Stimulated activated CD4-positive, alpha-beta T cell treated with anti-CD3 and anti-CD28 coated beads, TNF-alpha, amount 100 ng/mL, for 24 hours (primary cell): ENCODE data around the gene FBXW4.

ENCODE experiments used
- DNase-seq, 3 experiments: peaks; one replicate each; pipeline ENCODE4 v3.0.0-alpha.2; 2020; ENCODE audit warnings: low read depth in 3 of 3

Gene FBXW4

GRCh38 chr10:101696632-101697031 is 1.7 kb upstream of the FBXW4 start:
- no peak for DNase-seq

- no peak for DNase-seq
Measured at GRCh38 chr10:101695404-101695890, 477 bp upstream of the FBXW4 start.

DNA sequence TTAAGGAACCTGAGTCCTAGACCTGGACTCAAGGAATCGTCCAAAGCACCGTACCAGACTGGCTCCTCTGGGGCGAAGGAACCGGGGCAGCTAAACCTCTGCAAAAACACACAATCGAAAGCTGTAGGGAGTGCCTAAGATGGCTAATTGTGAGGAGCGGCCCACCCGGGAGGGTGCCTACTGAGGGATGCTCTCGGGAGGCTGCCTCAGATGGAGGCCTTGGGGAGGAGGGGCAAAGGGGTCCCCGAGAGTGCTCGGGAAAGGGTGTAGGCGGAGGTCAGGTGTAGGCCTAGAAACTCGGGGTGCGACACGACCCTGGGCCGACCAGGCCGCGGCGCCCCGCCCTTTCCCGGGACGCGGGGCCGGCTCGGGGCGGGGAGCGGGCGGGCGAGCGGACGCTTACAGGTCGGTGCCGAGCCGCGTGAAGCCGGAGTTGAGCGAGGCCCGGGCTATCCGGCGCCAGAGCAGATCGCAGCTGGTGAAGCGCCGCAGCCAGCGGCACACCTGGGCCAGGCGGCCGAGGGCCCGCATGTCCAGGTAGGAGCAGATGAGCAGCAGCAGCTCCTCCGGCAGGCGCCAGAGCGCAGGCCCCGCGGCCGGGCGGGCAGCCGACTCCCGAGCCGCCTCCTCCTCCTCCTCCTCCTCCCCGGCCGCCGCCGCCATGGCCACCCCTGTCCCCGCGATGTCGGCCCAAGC is 844 bp downstream of the FBXW4 start:
- DNase-seq: peak; percentile 38 to 68 (median 40)

DNA sequence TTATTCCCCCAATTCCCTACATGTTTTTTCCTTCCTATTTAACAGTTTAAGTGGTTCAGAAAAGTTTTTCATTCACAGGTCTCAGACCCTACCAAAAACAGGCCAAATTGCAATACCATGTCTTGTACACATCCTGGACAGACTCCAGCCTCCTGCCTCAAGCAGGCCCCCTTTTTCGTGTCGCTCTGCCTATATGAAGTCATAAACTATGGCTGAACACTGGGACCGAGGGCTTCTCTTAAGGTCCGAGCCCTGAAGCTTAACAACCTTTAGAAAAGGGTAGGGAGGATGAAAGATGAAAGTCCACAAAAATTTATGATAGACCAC is 1.4 kb downstream of the FBXW4 start:
- no peak for DNase-seq

DNA sequence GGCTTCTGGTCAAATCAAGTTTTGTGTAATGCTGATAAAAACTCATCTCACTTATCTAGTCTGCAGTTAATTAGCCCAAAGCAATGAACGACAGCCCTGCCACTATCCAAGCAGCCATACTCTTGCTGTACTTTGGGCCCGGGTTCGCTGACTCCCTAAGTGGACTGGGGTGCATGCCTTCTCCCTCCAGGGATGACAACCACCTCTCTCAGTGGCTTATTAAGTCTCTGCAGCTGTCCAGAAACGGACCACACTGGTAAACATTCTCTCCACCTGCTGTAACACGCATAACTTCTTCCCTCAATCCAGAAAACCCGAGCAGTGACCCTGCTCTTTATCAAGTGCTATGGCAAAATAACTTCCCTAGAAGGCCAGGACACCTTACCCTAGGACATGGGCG is 3.9 kb downstream of the FBXW4 start:
- no peak for DNase-seq

- no peak for DNase-seq
Measured at GRCh38 chr10:101690461-101690860, 4.5 kb downstream of the FBXW4 start.

DNA sequence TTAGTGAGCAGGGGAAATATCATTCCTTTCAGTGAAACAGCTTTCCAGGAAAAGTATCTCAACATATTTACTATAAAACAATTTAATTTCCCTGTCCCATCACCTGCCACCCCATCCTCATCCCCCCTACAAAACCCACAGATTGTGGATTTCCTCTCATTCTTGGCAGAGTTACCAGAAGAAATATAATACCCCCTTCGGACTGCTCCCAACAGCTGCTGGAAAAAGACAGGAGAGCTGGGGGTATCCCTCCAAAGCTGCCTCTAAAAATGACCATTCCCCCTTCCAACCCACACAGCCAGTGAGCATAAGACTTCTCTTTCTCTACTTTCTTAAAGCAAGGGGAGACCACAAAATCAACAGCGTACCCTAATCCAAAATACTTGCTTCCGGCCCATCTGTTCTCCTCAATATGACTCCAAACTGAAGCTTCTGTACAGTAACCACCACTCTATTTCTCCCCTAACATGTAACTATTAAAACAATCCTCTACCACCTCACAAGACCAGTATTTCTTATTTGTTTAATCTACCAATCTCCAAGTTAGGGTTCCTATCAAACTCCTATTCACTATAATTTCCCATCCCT is 7.8 kb downstream of the FBXW4 start:
- DNase-seq: no peak

DNA sequence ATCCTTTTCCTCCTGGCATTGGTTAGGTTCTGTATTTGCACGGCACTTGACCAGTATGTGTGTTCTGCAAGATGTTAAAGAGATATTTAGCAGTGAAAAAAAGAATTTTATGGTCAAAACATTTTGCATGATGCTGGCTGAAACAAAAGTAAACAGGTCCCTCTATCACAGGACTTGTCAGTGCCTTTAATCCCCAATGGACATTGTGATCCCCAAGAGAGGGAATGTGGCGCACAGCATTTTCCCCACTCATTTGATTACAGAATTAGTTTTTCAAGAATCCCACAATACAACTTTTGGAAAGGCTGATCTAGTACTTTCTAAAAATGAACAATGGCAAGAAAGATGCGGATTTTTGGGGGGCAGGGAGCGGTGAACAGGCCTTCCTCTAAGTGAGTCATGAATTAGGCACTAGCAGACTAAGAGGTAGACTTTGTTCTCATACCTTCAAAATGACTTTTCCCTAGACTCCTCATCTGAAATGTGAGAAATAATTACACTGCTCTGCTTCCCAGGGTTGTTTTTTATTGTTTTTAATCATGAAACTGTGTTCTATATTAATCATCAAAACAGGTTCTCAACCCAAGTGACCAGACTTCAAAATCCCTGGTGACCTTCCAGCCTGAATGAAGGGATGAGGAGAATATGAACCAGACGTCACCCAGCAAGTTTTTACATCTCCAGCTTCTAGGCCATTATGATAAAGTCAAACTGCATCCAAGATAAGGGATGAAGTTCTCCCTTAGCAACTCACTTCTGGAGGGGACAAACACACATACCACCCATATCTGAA is 8.6 kb downstream of the FBXW4 start:
- DNase-seq: no peak

DNA sequence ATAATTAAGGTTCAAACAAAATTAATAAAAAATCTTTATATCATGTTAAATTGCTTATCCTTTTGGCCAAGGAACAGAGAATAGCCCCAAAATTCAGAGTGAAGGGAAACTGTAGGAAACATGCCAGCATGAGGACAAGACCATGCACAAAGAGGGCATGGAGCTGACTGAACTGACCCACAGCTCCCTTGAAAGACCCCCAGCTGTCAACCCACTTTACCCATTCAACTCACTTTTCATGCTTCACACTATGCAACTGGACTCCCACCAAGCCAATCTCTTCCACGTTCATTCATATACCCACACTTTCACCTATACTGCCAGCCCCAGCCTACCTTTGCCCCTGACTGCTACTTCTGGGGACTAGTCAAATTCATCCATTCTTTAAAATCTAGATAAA is 10.2 kb downstream of the FBXW4 start:
- no peak for DNase-seq

DNA sequence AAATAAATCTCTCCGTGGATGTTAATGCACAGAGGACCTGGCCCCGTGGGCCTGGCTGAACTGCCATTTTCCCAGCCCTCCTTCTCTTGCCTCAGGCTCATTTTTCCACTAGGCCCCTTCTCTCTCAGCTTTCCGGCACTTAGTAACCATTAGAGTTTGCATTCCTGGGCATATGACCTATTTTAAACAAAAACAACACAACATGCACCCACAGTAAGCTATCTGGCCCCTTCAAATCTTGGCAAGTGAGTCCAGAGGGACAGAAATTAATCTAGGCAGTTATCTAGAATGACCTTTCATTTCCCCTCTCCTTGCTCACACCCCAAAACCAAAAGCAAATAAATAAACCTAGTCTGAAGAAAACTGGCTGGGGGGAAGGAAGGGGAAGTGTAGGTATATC is 11.7 kb downstream of the FBXW4 start:
- DNase-seq: no peak

GRCh38 chr10:101682172-101682825 is 12.7 kb downstream of the FBXW4 start:
- no peak for DNase-seq

DNA sequence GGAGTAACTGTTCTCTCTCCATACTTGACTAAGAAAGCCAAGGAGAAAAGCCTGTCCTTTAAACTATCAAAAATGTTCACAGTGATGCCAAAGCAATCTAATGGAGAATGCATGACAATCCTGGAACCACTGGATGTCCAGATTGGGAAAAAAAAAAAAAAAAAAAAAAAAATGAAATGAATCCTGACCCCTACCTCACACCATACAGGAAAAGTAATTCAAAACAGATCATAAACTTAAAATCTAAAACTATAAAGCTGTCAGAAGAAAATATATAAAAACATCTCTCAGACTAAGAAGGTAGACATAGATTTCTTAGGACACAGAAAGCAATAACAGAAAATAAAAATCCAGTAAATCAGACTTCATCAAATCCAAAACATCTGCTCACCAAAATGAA is 18.4 kb downstream of the FBXW4 start:
- DNase-seq: no peak

DNA sequence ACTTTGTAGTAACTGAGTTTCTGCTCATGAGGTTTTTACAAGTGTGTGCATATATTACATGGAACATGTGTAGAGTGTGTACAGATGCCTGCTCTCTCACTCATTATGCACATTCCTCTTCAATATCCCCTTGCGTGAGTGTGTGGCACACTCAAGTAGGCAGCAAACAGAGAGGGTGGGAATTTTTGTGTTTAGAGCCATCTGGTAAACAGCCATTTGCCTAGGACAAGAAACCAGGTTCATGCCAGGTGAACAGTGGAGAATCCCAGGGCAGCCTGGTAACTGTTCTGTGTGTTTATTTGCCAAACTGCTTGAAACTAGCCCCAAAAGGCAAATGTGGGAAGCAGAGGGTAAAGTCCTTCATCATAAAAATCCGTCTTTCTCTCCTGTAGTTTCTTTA is 19.9 kb downstream of the FBXW4 start:
- DNase-seq: no peak

GRCh38 chr10:101672536-101672935 is 22.4 kb downstream of the FBXW4 start:
- no peak for DNase-seq

- no peak for DNase-seq
Measured at GRCh38 chr10:101671453-101671852, 23.5 kb downstream of the FBXW4 start.

DNA sequence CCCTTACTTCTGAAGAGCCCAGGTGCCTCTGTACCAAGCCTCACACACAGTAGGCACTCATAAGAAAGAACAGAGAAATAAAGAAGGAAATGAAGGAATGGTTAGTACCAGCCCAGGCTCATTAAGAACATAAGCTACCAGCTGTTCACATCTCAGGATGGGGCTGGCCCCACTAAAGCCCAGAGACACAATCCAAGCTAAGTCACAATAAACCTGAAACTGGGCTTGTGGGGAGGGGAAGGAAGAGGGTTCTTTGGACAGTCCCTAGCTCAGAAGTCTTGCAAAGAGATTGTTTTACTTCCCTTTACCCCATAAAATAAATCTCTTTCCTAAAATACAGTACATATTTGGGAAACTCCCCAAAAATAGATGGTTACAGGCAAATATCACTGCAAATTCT is 24.3 kb downstream of the FBXW4 start:
- DNase-seq: no peak

GRCh38 chr10:101669181-101669580 is 25.8 kb downstream of the FBXW4 start:
- DNase-seq: no peak

DNA sequence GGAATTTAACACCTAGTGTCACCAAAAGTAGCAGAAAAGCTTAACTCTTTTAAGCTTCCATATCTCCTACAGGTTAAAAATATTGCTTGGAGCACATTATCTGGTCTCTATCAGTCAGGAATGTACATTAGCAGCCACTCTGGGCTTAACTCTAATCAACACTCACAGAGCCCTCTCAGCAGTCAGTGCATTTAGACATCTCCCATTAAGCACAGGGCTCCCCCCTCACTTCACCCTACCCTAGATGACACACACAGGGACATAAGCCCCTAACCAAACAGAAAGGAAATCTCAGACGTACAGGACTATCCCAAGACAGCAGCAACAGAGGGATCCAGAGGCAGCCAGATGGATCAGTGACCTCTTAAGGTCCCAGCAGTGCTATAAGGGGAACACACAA is 26.4 kb downstream of the FBXW4 start:
- DNase-seq: no peak

DNA sequence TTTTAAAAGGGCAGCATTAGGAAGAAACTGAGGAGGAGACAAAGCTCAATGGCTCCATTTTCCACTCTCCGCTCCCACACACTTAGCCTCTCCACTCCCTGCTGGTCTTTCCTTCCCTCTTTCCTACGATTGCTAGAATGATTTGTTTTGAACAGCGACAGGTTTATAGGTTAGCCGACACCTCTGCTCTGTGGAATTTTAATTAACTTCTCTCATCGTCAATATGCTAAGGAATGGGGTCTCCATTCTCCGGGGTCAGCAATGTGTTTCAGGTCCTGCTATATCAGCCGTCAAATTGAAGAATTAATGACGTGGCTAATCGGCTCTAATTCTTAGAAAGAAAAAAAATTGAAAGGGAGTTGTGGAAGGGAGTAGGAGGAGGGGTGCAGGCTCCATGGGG is 28.9 kb downstream of the FBXW4 start:
- DNase-seq: no peak

GRCh38 chr10:101663097-101663496 is 31.9 kb downstream of the FBXW4 start:
- DNase-seq: no peak

- no peak for DNase-seq
Measured at GRCh38 chr10:101660256-101660655, 34.7 kb downstream of the FBXW4 start.

DNA sequence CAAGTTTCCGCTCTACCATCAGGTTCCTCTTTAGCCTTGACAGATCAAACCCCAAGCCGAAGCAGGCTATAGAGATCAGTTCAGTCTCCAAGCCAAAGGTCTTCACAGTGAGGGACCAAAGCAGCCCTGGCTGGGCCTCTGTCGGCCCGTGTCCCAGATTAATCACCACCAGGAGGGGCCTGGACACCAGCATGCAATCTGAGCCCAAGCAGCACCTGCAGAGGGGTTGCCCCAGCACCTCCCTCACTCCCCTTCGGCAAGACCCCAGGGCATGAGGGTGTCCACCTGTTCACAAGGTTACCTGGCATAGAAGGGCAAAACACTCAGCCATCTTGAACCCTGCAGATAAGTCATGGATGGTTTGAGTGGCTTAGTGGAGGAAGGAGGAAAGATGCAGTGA is 36.0 kb downstream of the FBXW4 start:
- no peak for DNase-seq

- DNase-seq: no peak
Measured at GRCh38 chr10:101656890-101657289, 38.1 kb downstream of the FBXW4 start.
